ENCODE measurements around the gene SPOPL. TPM values are rescaled to one million over a fixed set of nuclear protein-coding genes. Genes with fewer than 3 reads are reported as not detected.
A peak's percentile ranks its signal among the peaks of the same experiment; 100 is the strongest.
"Not testable (repeated sequence)": the region's sequence is repeated elsewhere in the genome, so short reads cannot be mapped to it uniquely, and the experiment has no call there.

SPOPL gene
- total and polyA plus RNA-seq, 9 donors = 8.3 to 12.6 (median 11.1) TPM

DNA sequence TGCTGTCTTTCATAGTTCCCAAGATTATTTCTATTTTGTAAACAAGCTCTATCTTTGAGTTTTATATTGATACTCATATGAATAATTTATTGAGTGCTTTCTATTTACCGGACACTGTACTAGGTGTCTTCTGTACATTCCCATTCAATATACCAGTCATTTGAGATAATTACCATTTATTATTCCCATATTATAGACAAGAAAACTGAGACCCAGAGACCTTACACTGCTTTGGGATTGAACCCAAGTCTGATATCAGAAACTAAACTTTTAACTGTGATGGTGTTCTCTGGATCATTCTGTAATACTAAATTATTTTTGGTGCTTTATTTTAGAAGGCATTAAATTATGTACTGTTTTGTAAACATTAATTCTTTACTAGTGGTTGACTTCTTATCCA, 17.3 kb downstream of the SPOPL start:
- Histone ChIP-seq H3K27me3 (ENCODE audit: control insufficient read depth, insufficient read depth, low read length) (no peaks in the 10 kb centered on the region), H3K4me1 (ENCODE audit: control insufficient read depth, insufficient read depth, low read length) (no peaks in the 10 kb centered on the region), H3K36me3 (ENCODE audit: control insufficient read depth, insufficient read depth, low read length) (no peaks in the 10 kb centered on the region), H3K27ac (ENCODE audit: low read length) (no peak overlapping the region), H3K9me3 (replicated peaks; ENCODE audit: control insufficient read depth, low read depth, low read length) (peaks cover 1% of the 10 kb centered on the region), H3K4me3 (ENCODE audit: low read length) (no peak overlapping the region)
- no CpG with 5 or more reads among the region's 1 CpG for WGBS (ENCODE audit: insufficient coverage)
- DNase-seq = no peak

DNA sequence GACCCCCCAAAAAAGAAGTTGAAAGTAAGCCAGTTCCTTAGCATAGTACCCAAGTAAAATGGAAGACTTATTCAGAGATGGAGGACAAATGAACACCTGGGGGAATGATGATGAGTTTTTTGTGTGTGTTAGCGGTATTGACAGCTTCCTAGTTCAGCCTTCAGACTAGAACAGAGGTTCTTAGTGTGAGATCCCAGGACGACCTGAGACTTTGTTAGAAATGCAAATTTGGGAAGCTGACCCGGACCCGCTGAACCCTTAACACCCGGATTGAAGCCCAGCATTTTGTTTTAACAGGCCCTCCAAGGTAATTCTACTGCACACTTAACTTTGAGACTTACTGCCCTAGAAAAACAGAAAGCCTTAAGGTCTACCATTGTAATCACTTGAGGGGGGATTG, 20.3 kb downstream of the SPOPL start:
- 65% methylated on average over 5 of the region's 5 CpGs for WGBS (ENCODE audit: insufficient coverage)
- no peak for DNase-seq
- no peaks in the 10 kb centered on the region for H3K27me3 ChIP-seq (ENCODE audit: control insufficient read depth, insufficient read depth, low read length)
- no peak overlapping the region for H3K27ac ChIP-seq (ENCODE audit: low read length)
- H3K4me3 ChIP-seq (ENCODE audit: low read length) = no peak overlapping the region
- H3K4me1 ChIP-seq (ENCODE audit: control insufficient read depth, insufficient read depth, low read length) = no peaks in the 10 kb centered on the region
- no peaks in the 10 kb centered on the region for H3K36me3 ChIP-seq (ENCODE audit: control insufficient read depth, insufficient read depth, low read length)
- peaks cover 6% of the 10 kb centered on the region for H3K9me3 ChIP-seq (replicated peaks; ENCODE audit: control insufficient read depth, low read depth, low read length)

DNA sequence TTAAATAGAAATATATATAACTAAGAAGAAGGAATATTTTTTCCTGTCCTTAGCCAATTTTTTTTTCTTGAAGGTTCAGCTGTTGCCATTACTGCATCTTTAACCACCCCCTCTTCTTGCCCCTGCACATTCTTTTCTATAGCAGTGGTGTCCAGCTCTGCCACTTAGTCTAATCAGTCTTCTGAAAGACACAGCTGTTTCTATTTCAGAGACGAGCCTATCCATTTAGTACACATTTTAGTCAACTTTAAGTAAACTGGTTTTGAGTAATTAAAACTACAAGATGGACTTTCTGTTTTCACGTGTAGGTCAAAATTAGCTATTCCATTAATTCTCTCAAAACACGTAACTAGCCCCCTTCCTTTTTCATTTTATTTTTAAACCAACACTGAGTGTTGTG, 21.0 kb downstream of the SPOPL start:
- no peak overlapping the region for H3K27ac ChIP-seq (ENCODE audit: low read length)
- no peaks in the 10 kb centered on the region for H3K36me3 ChIP-seq (ENCODE audit: control insufficient read depth, insufficient read depth, low read length)
- peaks cover 6% of the 10 kb centered on the region for H3K9me3 ChIP-seq (replicated peaks; ENCODE audit: control insufficient read depth, low read depth, low read length)
- no peaks in the 10 kb centered on the region for H3K27me3 ChIP-seq (ENCODE audit: control insufficient read depth, insufficient read depth, low read length)
- H3K4me1 ChIP-seq (ENCODE audit: control insufficient read depth, insufficient read depth, low read length) = no peaks in the 10 kb centered on the region
- no peak for DNase-seq
- no peak overlapping the region for H3K4me3 ChIP-seq (ENCODE audit: low read length)
- WGBS (ENCODE audit: insufficient coverage) = no CpG with 5 or more reads among the region's 3 CpGs

DNA sequence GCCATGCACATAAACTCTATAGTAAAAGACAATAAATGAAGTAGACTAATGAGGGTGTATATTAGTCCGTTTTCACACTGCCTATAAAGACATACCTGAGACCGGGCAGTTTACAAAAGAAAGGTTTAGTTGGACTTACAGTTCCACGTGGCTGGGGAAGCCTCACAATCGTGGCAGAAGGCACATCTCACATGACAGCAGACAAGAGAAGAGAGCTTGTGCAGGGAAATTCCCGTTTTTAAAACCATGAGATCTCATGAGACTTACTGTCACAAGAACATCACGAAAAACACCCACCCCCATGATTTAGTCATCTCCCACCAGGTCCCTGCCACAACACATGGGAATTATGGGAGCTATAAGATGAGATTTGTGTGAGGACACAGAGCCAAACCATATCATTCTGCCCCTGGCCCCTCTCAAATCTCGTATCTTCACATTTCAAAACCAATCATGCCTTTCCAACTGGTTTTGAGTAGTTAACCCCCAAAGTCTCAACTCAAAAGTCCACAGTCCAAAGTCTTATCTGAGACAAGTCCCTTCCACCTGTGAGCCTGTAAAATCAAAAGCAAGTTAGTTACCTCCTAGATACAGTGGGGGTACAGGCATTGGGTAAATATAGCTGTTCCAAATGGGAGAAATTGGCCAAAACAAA, 21.6 kb downstream of the SPOPL start:
- not testable (repeated sequence) for H3K4me1 ChIP-seq (ENCODE audit: control insufficient read depth, insufficient read depth, low read length); H3K4me3 ChIP-seq (ENCODE audit: low read length); H3K9me3 ChIP-seq (replicated peaks; ENCODE audit: control insufficient read depth, low read depth, low read length); H3K27me3 ChIP-seq (ENCODE audit: control insufficient read depth, insufficient read depth, low read length); H3K36me3 ChIP-seq (ENCODE audit: control insufficient read depth, insufficient read depth, low read length); DNase-seq; H3K27ac ChIP-seq (ENCODE audit: low read length)
- 96% methylated on average over 4 of the region's 7 CpGs for WGBS (ENCODE audit: insufficient coverage)

DNA sequence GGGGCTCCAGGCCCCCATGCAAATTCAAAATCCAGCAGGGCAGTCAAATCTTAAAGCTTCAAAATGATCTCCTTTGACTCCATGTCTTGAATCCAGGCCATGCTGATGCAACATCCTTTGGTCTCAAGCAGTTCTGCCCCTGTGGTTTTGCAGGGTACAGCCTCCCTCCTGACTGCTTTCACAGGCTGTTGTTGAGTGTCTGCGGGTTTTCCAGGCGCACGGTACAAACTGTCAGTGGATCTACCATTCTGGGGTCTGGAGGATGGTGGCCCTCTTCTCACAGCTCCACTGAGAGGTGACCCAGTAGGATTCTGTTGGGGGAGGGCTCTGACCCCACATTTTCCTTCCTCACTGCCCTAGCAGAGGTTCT, 22.1 kb downstream of the SPOPL start:
- H3K4me1 ChIP-seq (ENCODE audit: control insufficient read depth, insufficient read depth, low read length); H3K27me3 ChIP-seq (ENCODE audit: control insufficient read depth, insufficient read depth, low read length); H3K9me3 ChIP-seq (replicated peaks; ENCODE audit: control insufficient read depth, low read depth, low read length); H3K27ac ChIP-seq (ENCODE audit: low read length); DNase-seq; H3K36me3 ChIP-seq (ENCODE audit: control insufficient read depth, insufficient read depth, low read length); H3K4me3 ChIP-seq (ENCODE audit: low read length): not testable (repeated sequence)
- no CpG with 5 or more reads among the region's 3 CpGs for WGBS (ENCODE audit: insufficient coverage)

DNA sequence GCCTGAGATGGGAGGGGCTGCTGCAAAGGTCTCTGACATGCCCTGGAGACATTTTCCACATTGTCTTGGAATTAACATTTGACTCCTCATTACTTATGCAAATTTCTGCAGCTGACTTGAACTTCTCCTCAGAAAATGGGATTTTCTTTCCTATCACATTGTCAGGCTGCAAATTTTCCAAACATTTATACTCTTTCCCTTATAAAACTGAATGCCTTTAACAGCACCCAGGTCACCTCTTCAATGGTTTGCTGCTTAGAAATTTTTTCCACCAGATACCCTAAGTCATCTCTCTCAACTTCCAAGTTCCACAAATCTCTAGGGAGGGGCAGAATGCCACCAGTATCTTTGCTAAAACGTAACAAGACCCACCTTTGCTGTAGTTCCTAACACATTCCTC, 22.8 kb downstream of the SPOPL start:
- 100% methylated on average over 1 of the region's 1 CpG for WGBS (ENCODE audit: insufficient coverage)
- DNase-seq; H3K9me3 ChIP-seq (replicated peaks; ENCODE audit: control insufficient read depth, low read depth, low read length); H3K27me3 ChIP-seq (ENCODE audit: control insufficient read depth, insufficient read depth, low read length); H3K36me3 ChIP-seq (ENCODE audit: control insufficient read depth, insufficient read depth, low read length); H3K4me1 ChIP-seq (ENCODE audit: control insufficient read depth, insufficient read depth, low read length); H3K27ac ChIP-seq (ENCODE audit: low read length); H3K4me3 ChIP-seq (ENCODE audit: low read length): not testable (repeated sequence)

DNA sequence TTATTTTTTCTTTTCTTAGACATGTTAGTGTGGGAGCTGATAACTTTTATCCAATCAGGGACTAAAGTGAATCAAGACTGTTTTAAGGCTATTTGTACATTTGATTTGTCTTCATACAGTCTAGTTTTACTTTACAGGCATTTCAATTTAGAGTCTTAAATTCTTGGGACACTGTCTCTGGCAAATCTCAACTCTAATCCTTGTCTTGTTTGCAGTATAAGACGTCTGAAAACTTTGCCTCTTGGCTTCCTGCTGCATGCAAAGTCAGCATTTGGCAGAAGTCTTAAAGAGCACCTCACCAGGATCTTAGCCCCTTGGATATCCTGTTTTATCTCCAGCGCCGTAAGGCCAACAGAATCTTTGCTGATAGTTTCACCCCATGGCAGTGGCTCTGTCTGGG, 30.3 kb downstream of the SPOPL start:
- peak; percentile 33 for DNase-seq
- no peak overlapping the region for H3K27ac ChIP-seq (ENCODE audit: low read length)
- peaks cover 8% of the 10 kb centered on the region for H3K36me3 ChIP-seq (ENCODE audit: control insufficient read depth, insufficient read depth, low read length)
- no peaks in the 10 kb centered on the region for H3K27me3 ChIP-seq (ENCODE audit: control insufficient read depth, insufficient read depth, low read length)
- H3K4me1 ChIP-seq (ENCODE audit: control insufficient read depth, insufficient read depth, low read length) = no peaks in the 10 kb centered on the region
- no peak overlapping the region for H3K4me3 ChIP-seq (ENCODE audit: low read length)
- peaks cover 3% of the 10 kb centered on the region for H3K9me3 ChIP-seq (replicated peaks; ENCODE audit: control insufficient read depth, low read depth, low read length)
- WGBS (ENCODE audit: insufficient coverage) = 20% methylated on average over 3 of the region's 3 CpGs

DNA sequence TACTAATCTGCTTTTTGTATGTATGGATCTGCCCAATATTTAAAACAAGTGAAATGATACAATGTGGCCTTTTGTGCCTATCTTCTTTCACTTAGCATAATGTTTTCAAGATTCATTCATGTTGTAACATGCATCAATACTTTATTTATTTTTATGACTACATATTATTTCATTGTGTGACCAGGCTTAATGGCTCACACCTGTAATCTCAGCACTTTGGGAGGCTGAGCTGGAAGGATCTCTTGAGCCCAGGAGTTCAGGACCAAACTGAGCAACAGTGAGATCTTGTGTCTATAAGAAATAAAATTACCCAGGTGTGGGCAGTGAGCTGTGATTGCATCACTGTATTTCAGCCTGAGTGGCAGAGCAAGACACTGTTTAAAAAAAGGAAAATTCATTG, 33.2 kb downstream of the SPOPL start:
- Histone ChIP-seq H3K27me3 (ENCODE audit: control insufficient read depth, insufficient read depth, low read length) (no peaks in the 10 kb centered on the region), H3K4me1 (ENCODE audit: control insufficient read depth, insufficient read depth, low read length) (no peaks in the 10 kb centered on the region), H3K36me3 (ENCODE audit: control insufficient read depth, insufficient read depth, low read length) (peaks cover 13% of the 10 kb centered on the region), H3K4me3 (ENCODE audit: low read length) (no peak overlapping the region), H3K27ac (ENCODE audit: low read length) (no peak overlapping the region), H3K9me3 (replicated peaks; ENCODE audit: control insufficient read depth, low read depth, low read length) (peaks cover 14% of the 10 kb centered on the region)
- no peak for DNase-seq

DNA sequence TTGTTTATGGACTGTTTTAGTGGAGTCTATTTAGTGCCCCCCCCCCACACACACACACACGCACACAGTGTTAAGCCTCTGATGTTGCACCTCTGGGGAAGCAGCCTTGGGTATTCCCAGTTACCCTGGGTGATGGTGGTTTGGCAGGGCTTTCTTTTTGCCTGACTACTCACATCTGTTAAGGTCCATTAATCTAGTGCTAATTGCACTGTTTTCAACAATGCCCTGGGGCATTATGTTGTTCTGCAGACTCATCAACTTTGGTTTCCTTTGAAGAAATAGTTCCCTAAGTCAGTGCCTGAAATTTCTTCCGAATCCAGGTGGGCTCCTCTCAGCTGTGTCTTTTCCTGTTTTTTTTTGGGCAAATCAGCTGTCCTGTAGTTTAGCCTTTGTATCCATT, 34.7 kb downstream of the SPOPL start:
- Histone ChIP-seq H3K4me1 (ENCODE audit: control insufficient read depth, insufficient read depth, low read length) (no peaks in the 10 kb centered on the region), H3K27me3 (ENCODE audit: control insufficient read depth, insufficient read depth, low read length) (no peaks in the 10 kb centered on the region), H3K36me3 (ENCODE audit: control insufficient read depth, insufficient read depth, low read length) (peaks cover 13% of the 10 kb centered on the region), H3K27ac (ENCODE audit: low read length) (no peak overlapping the region), H3K4me3 (ENCODE audit: low read length) (no peak overlapping the region), H3K9me3 (replicated peaks; ENCODE audit: control insufficient read depth, low read depth, low read length) (peaks cover 14% of the 10 kb centered on the region)
- 58% methylated on average over 1 of the region's 2 CpGs for WGBS (ENCODE audit: insufficient coverage)
- no peak for DNase-seq

DNA sequence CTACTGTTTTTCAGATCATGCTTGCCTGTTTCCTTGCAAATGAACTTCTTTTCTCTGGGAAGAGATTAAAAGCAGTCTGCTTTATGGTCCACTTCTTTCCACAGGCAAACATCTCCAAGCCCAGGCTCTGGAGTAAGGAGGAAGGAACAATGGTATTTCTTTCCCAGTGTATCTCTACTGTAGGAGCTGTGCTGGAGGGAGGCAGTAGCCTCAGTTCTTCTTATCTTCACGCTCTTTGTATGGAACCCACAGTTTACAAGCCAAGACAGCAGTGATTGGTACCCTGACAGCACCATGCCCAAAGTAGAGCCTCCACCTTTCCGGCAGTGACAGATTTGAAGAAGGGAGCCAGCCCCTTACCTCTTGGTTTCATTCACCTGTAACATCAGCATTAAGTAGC, 35.2 kb downstream of the SPOPL start:
- Histone ChIP-seq H3K27me3 (ENCODE audit: control insufficient read depth, insufficient read depth, low read length) (no peaks in the 10 kb centered on the region), H3K4me1 (ENCODE audit: control insufficient read depth, insufficient read depth, low read length) (no peaks in the 10 kb centered on the region), H3K9me3 (replicated peaks; ENCODE audit: control insufficient read depth, low read depth, low read length) (peaks cover 14% of the 10 kb centered on the region), H3K4me3 (ENCODE audit: low read length) (no peak overlapping the region), H3K36me3 (ENCODE audit: control insufficient read depth, insufficient read depth, low read length) (peaks cover 13% of the 10 kb centered on the region), H3K27ac (ENCODE audit: low read length) (no peak overlapping the region)
- no CpG with 5 or more reads among the region's 2 CpGs for WGBS (ENCODE audit: insufficient coverage)
- DNase-seq = no peak

Data from muscle of leg (tissue), 11 donors.